Fibroblast of peridontal ligament (primary cell): Measurements from ENCODE around the gene KLF11.
"Not testable (repeated sequence)": the region's sequence is repeated elsewhere in the genome, so short reads cannot be mapped to it uniquely, and the experiment has no call there.

Source experiments
- DNase-seq: peaks from one replicate; pipeline ENCODE4 v3.0.0-alpha.2; 2010; ENCODE audit errors: extremely low read depth

Gene KLF11

DNA sequence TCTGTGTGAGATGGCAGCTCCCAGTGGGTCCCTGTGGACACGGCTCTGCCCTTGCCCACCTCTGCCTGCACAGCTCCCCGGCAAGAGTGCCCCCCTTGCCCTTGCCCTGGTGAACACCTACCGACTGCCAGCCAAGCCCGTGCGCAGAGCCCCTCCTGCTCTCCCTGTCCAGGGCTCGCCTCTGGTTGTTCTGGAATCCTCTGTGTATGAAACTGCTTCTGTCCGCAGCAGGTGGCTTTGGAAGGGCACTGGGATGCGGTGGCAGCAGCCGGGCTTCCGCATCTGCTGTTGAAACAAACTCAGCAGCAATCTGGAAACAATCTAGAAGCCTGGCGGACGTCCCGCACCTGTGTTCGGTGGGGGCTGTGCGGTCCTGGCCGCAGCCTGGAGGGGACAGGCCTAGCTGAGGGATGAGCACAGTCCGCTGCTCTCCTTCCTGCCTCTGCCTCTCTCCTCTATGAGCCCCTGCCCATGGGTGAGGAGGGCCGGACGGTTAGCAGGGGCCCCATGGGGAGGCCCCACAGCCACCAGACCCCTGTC, 34.0 kb upstream of the KLF11 start:
- DNase-seq: no peak

DNA sequence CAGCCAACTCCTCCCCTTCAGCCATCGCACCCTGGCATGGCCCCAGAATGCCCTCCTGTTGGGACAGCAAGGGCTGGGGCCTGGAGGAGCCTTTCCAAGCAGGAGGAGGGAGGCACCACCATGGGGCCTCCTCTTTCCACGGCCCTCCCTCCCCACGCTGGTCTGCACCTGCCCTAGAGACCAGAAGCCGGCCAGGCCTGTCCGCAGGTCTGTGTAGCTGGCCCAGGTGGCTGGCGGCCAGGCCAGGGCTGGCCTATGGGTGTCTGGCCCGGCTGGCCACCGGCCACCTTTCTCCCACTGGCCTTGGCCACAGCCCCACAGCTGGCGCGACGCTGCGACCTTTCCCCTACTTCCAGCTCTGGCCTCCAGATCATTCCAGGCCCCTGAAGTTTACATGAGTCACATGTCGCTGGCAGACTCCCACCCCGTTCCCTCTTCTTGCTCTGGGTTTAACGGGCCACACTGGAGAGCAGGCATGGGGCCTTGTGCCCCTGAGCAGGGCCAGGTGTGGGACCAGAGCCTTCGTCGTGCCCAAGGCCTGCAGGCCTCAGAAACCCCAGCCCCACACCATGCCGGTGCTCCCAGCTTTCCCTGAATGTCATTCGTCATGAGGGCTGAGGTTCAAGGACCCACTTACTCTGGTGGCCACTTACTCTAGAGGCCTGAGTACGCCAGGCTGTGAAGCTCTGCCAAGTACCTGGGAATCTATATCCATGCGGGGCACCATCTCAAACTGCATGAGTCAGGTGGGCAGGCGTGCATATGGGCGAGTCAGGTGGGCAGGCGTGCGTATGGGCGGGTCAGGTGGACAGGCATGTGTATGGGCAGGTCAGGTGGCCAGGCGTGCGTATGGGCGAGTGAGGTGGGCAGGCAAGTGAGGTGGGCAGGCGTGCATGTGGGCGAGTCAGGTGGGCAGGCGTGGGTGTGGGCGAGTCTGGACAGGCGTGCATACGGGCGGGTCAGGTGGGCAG, 33.3 kb upstream of the KLF11 start:
- DNase-seq: no peak

- not testable (repeated sequence) for DNase-seq
Observed at GRCh38 chr2:10010861-10011605, 32.3 kb upstream of the KLF11 start.

DNA sequence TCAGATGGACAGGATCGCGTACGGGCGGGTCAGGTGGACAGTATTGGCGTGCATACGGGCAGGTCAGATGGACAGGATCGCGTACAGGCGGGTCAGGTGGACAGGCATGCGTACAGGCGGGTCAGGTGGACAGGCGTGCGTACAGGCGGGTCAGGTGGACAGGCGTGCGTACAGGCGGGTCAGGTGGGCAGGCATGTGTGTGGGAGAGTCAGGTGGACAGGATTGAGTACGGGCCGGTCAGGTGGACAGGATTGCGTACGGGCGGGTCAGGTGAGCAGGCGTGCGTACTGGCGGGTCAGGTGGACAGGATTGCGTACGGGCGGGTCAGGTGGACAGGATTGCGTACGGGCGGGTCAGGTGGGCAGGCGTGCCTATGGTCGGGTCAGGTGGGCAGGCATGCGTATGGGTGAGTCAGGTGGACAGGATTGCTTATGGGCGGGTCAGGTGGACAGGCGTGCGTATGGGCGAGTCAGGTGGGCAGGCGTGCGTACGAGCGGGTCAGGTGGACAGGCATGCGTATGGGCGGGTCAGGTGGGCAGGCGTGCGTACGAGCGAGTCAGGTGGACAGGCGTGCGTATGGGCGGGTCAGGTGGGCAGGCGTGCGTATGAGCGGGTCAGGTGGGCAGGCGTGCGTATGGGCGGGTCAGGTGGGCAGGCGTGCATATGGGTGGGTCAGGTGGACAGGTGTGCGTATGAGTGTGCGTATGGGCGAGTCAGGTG, 31.6 kb upstream of the KLF11 start:
- DNase-seq: not testable (repeated sequence)

- DNase-seq: not testable (repeated sequence)
Observed at GRCh38 chr2:10012366-10012962, 30.9 kb upstream of the KLF11 start.

DNA sequence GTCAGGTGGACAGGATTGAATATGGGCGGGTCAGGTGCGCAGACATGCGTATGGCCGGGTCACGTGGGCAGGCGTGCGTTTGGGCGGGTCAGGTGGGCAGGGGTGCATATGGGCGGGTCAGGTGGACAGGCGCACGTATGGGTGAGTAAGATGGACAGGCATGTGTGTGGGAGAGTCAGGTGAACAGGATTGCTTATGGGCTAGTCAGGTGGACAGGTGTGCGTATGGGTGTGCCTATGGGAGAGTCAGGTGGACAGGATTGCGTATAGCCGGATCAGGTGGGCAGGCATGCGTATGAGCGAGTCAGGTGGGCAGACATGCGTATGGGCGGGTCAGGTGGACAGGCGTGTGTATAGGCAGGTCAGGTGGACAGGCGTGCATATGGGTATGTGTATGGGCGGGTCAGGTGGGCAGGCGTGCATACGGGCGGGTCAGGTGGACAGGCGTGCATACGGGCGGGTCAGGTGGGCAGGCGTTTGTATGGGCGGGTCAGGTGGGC, 30.3 kb upstream of the KLF11 start:
- no peak for DNase-seq

GRCh38 chr2:10013651-10014417, 29.5 kb upstream of the KLF11 start:
- not testable (repeated sequence) for DNase-seq

DNA sequence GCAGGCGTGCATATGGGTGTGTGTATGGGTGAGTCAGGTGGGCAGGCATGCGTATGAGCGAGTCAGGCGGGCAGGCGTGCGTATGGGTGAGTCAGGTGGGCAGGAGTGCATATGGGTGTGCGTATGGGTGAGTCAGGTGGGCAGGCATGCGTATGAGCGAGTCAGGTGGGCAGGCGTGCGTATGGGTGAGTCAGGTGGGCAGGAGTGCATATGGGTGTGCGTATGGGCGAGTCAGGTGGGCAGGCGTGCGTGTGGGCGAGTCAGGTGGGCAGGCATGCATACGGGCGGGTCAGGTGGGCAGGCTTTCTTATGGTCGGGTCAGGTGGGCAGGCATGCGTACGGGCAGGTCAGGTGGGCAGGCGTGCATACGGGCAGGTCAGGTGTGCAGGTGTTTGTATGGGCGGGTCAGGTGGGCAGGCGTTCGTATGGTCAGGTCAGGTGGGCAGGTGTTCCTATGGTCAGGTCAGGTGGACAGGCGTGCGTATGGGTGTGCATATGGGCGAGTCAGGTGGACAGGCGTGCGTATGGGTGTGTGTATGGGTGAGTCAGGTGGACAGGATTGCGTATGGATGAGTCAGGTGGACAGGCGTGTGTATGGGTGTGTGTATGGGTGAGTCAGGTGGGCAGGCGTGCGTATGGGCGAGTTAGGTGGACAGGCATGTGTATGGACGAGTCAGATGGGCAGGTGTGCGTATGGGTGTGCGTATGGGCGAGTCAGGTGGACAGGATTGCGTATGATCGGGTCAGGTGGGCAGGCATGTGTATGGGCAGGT, 28.7 kb upstream of the KLF11 start:
- DNase-seq: no peak

DNA sequence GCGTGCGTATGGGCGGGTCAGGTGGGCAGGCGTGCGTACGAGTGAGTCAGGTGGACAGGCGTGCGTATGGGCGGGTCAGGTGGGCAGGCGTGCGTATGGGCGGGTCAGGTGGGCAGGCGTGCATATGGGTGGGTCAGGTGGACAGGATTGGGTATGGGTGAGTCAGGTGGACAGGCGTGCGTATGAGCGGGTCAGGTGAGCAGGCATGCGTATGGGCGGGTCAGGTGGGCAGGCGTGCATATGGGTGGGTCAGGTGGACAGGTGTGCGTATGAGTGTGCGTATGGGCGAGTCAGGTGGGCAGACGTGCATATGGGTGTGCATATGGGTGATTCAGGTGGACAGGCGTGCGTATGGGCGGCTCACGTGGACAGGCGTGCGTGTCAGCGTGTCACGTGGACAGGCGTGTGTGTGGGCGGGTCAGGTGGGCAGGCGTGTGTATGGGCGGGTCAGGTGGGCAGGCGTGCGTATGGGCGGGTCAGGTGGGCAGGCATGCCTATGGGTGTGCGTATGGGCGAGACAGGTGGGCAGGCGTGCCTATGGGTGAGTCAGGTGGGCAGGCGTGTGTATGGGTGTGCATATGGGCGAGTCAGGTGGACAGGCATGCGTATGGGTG, 27.9 kb upstream of the KLF11 start:
- not testable (repeated sequence) for DNase-seq

DNA sequence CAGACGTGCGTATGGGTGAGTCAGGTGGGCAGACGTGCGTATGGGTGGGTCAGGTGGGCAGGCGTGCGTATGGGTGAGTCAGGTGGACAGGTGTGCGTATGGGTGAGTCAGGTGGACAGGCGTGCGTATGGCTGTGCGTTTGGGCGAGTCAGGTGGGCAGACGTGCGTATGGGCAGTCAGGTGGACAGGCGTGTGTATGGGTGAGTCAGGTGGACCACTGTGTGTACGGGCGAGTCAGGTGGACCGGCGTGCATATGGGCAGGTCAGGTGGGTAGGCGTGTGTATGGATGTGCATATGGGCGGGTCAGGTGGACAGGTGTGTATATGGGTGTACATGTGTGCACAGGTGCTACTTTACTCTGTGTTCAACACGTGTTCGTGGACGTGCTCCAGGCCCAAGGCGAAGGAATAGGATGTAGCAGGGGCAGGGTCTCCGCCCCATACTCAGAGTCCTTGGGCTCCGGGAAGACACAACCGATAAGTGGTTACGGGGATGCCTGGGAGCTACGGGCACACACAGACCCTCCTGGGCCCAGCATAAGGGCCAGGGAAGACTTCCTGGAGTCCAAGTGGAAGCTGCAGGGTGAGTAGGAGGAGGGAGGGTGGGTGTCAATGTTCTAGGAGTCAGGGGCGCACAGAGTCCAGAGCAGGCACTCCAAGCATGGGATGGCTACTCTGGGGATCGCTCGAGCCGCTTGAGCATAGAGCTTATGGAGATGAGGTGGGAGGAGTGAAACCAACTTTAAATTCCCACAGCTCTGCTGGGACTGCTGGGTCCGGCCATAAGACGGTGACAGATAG, 27.1 kb upstream of the KLF11 start:
- DNase-seq: no peak

GRCh38 chr2:10016802-10017258, 26.5 kb upstream of the KLF11 start:
- no peak for DNase-seq

- DNase-seq: no peak
Observed at GRCh38 chr2:10017313-10017941, 25.9 kb upstream of the KLF11 start.

DNA sequence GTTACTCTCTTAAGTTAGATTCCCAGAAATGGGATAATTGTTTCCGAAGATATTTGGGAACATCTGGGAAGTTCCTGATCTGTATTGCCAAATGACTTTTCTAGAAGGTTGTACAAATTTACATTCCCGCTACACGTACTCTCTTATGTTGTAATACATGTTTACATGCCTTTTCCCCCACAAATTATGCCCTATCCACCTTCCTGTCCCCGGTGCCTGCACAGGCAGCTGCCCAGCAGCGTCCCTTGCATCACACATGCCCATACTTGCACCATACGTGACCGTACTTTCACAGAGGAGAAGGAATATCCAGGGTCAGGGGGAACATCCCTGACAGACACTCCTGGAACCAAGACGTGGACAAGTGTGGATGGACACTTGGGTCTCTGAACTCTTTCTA, 24.2 kb upstream of the KLF11 start:
- no peak for DNase-seq

GRCh38 chr2:10019602-10020400, 23.5 kb upstream of the KLF11 start:
- DNase-seq: no peak

DNA sequence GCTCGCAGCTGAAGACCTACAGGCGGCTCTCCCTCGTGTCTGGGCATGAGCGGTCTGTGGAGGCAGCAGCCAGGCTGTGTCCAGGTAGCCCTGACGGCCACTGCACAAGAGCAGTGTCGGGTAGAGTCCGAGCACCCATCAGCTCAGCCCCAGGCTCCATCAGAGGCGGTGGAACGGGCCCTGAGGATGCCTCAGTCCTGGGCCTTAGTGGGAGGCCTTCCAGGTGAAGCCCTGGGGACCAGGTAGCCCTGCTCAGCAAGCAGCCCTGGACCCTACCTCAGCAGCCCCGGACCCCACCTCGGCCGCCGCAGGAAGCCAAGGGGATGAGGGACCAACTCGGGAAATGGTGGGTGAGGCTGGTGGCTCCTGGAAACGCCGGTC, 21.3 kb upstream of the KLF11 start:
- DNase-seq: no peak

DNA sequence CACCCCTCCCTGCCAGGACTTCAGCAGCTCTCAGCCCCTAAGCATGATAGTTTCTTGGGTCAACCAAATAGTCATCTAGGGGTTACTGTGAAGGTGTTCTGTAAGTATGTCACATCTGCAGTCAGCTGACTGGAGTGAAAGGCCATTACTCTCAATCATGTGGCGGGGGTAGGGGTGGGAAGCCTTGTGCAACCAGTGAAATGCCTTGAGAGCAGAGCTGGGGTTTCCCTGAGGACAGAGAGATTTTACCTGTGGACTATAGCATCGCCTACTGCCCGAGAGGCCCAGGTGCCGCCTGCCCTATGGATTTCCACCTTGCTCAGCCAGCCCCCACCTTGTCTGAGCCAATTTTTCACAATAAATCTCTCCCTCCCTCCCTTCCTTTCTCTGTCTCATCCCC, 20.9 kb upstream of the KLF11 start:
- no peak for DNase-seq
